ENCODE data around the gene HFE. TPM values are rescaled to one million over a fixed set of nuclear protein-coding genes. Genes with fewer than 3 reads are reported as not detected.

Gene HFE
- total and polyA plus RNA-seq, 10 of the 15 experiments (the other 5 are each of a cell fraction or from before 2014, with no cell fraction given) = 0.52 to 5.9 (median 1.7) TPM

GRCh38 chr6:26124781-26125685, 37.8 kb downstream of the HFE start:
- ChIA-PET CTCF (interaction anchor here (0.5 to 2.3 kb wide), 5 partner anchors 19 to 73 kb away, joined by 4 to 9 read pairs (median 5); a partner anchor contains a TSS), RAD21 (ENCODE audit: unreplicated experiment) (interaction anchor here (1.2 to 7.2 kb wide), 7 partner anchors 27 to 74 kb away, joined by 4 to 96 read pairs (median 7); a partner anchor contains a TSS), SMC1A (ENCODE audit: uncharacterized antibody, unreplicated experiment) (interaction anchor here (0.5 to 3.3 kb wide), 14 partner anchors 8 to 377 kb away, joined by 3 to 34 read pairs (median 4); a partner anchor contains a TSS), POLR2A (interaction anchor here (1.0 to 6.4 kb wide), 12 partner anchors 9 to 126 kb away, joined by 3 to 119 read pairs (median 14); a partner anchor contains a TSS)
- Histone ChIP-seq H3K4me3 (peak overlapping the region; percentile 83), H3K4me2 (ENCODE audit: control insufficient read depth, insufficient read depth) (peak overlapping the region; percentile 86; the same call in 1 of the 2 replicates), H3K9ac (ENCODE audit: control insufficient read depth, insufficient read depth, low read length) (peak overlapping the region; percentile 91), H3K9me3 (replicated peaks; ENCODE audit: control insufficient read depth, insufficient read depth, low read length) (no peaks in the 10 kb centered on the region), H3K36me3 (ENCODE audit: control insufficient read depth in 2 of 2, insufficient read depth in 2 of 2, low read length in 1 of 2) (peaks cover 0 to 3% of the 10 kb centered on the region in 2 experiments; a peak in 2 of 4 replicates), H2AFZ (ENCODE audit: control insufficient read depth, low read depth, low read length) (no peak overlapping the region), H3K27ac (ENCODE audit: control insufficient read depth, insufficient read depth) (peak overlapping the region; percentile 89), H3K79me2 (ENCODE audit: control insufficient read depth, insufficient read depth, low read length) (peaks cover 60% of the 10 kb centered on the region), H3K4me1 (ENCODE audit: control insufficient read depth, insufficient read depth, low read length) (peaks cover 3% of the 10 kb centered on the region; the same call in 1 of the 2 replicates), H4K20me1 (ENCODE audit: control insufficient read depth, insufficient read depth) (peaks cover 6% of the 10 kb centered on the region; the same call in 1 of the 2 replicates), H3K27me3 (replicated peaks in 1 of 2; ENCODE audit: control insufficient read depth in 2 of 2, insufficient read depth in 2 of 2, low read length in 1 of 2) (no peaks in the 10 kb centered on the region)
- in situ Hi-C loops (cut with MboI) = loop anchor here (5.0 to 10.0 kb wide), 3 partner anchors 72 to 1710 kb away; a partner anchor contains a TSS
- WGBS (ENCODE audit: insufficient coverage, insufficient replicate concordance, low lambda C conversion rate, missing lambda C conversion rate) = 2% methylated on average over 22 of the region's 22 CpGs
- intact Hi-C loops (cut with micrococcal nuclease; ENCODE audit: unreplicated experiment) = loop anchor here (1.0 to 5.0 kb wide), 4 partner anchors 31 to 1687 kb away; a partner anchor contains a TSS
- ATAC-seq (no peak), FAIRE-seq (no peak), DNase-seq (ENCODE audit: low read depth, low spot score) (no peak)
- BruUV-seq (replicated peaks) = no TSS peak
- TF ChIP-seq ZBTB33 (IDR thresholded peaks at IDR 0.05) (no peak), HDGF (IDR thresholded peaks at IDR 0.05) (no peak), NR2F1 (conservative IDR thresholded peaks at IDR 0.05) (no peak), ZBTB11 (CRISPR knock-in tag; IDR thresholded peaks at IDR 0.05) (peak; percentile 21; the same call in 1 of the 2 replicates), ASH2L (IDR thresholded peaks at IDR 0.05; ENCODE audit: borderline replicate concordance, low read depth) (no peak), CHD2 (IDR thresholded peaks at IDR 0.05; ENCODE audit: borderline replicate concordance, low read depth, low read length) (no peak), NR2C2 (IDR thresholded peaks at IDR 0.05; ENCODE audit: borderline replicate concordance, control insufficient read depth, insufficient read length, low read depth) (no peak), ZZZ3 (IDR thresholded peaks at IDR 0.05; ENCODE audit: control insufficient read depth, insufficient read length, low read depth) (no peak), CEBPZ (IDR thresholded peaks at IDR 0.05; ENCODE audit: low read depth, low read length) (no peak), CEBPB (IDR thresholded peaks at IDR 0.05; ENCODE audit: borderline replicate concordance in 1 of 2, low read depth in 2 of 2, low read length in 2 of 2) (no peak), IKZF1 (conservative IDR thresholded peaks at IDR 0.05) (no peak), FOXM1 (IDR thresholded peaks at IDR 0.05; ENCODE audit: low read depth, low read length) (no peak)

Measured in GM12878 (cell line).